ENCODE measurements around the gene CYP27C1.

DNA sequence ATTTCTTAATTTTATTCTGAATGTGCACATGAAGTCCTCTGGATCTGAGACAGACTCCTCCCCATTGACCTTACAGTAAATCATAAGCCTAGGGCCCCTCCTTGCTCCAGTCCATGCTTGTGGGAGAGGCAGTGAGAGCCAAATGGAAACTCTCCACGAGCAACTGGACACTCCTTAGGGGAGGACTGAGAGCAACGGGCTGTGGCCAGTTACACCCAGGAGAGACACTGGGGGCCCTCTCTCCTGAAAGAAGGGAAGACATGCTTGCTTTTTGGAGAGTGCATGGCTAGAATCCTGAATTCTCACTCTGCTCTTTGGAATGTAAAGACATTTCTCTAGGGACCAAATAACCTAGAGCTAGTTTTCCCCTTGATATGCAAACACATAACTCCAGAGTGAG lies 64.2 kb downstream of the CYP27C1 start:
- no peak for TF ChIP-seq RNF2 (IDR thresholded peaks at IDR 0.05; ENCODE audit: borderline replicate concordance, low read depth)
- no peak for TF ChIP-seq SMC3 (IDR thresholded peaks at IDR 0.05)
- TF ChIP-seq, protein P1, sequence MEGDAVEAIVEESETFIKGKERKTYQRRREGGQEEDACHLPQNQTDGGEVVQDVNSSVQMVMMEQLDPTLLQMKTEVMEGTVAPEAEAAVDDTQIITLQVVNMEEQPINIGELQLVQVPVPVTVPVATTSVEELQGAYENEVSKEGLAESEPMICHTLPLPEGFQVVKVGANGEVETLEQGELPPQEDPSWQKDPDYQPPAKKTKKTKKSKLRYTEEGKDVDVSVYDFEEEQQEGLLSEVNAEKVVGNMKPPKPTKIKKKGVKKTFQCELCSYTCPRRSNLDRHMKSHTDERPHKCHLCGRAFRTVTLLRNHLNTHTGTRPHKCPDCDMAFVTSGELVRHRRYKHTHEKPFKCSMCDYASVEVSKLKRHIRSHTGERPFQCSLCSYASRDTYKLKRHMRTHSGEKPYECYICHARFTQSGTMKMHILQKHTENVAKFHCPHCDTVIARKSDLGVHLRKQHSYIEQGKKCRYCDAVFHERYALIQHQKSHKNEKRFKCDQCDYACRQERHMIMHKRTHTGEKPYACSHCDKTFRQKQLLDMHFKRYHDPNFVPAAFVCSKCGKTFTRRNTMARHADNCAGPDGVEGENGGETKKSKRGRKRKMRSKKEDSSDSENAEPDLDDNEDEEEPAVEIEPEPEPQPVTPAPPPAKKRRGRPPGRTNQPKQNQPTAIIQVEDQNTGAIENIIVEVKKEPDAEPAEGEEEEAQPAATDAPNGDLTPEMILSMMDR (IDR thresholded peaks at IDR 0.05) = no peak
- TF ChIP-seq CEBPB (IDR thresholded peaks at IDR 0.05) = no peak
